Esophagus muscularis mucosa (tissue), 4 donors: ENCODE results near the gene SPATA6L. TPM values are rescaled to one million over a fixed set of nuclear protein-coding genes. Genes with fewer than 3 reads are reported as not detected.

Experiments used
- DNase-seq: peaks from one replicate; pipeline ENCODE4 v3.0.0-alpha.2; 2017; ENCODE audit errors: extremely low spot score
- H3K27ac ChIP-seq, 4 donors: fragments of 200-600 bp; sonication (generic); replicated peaks in 1 of 4; 1 replicate in 3 of 4; 2 replicates in 1 of 4; pipeline ENCODE4 v1.5.1; 2016 to 2019; ENCODE audit warnings: mild to moderate bottlenecking in 1 of 4
- H3K27me3 ChIP-seq, 4 donors: fragments of 200-600 bp; sonication (generic); one replicate each; pipeline versions ENCODE4 v1.5.1 to v1.6.0; 2016 to 2019
- H3K36me3 ChIP-seq, 4 donors: fragments of 200-600 bp; sonication (generic); one replicate each; pipeline ENCODE4 v1.5.1; 2016 to 2019
- H3K4me1 ChIP-seq, 4 donors: fragments of 200-600 bp; sonication (generic); one replicate each; pipeline ENCODE4 v1.5.1; 2016 to 2019
- H3K4me3 ChIP-seq, 4 donors: fragments of 200-600 bp; sonication (generic); 1 replicate in 2 of 4; 2 replicates in 2 of 4; pipeline ENCODE4 v1.5.1; 2016 to 2019; ENCODE audit warnings: mild to moderate bottlenecking in 4 of 4, moderate library complexity in 1 of 4
- H3K9me3 ChIP-seq, 4 donors: fragments of 200-600 bp; sonication (generic); 1 replicate in 3 of 4; 2 replicates in 1 of 4; pipeline ENCODE4 v1.5.1; 2016 to 2019
- CTCF ChIP-seq, 3 experiments: fragments of 200-600 bp in 2 of 3; fragments of 450-650 bp in 1 of 3; sonication (generic) in 2 of 3; IDR thresholded peaks; one replicate each; pipeline ENCODE4 v1.5.1; 2017 to 2019; ENCODE audit warnings: antibody characterized with exemption in 3 of 3, mild to moderate bottlenecking in 2 of 3, moderate library complexity in 1 of 3
- EP300 ChIP-seq: sonication (generic); formaldehyde crosslinking; IDR thresholded peaks from one replicate; pipeline ENCODE4 v1.6.1; 2017; ENCODE audit warnings: antibody characterized with exemption
- POLR2A ChIP-seq: fragments of 450-650 bp; IDR thresholded peaks from one replicate; pipeline ENCODE4 v1.6.1; 2017; ENCODE audit warnings: antibody characterized with exemption, moderate library complexity, mild to moderate bottlenecking, low read depth
- POLR2AphosphoS5 ChIP-seq, 2 donors: sonication (generic); formaldehyde crosslinking; IDR thresholded peaks; one replicate each; pipeline ENCODE4 v1.6.1; 2017; ENCODE audit warnings: antibody characterized with exemption in 2 of 2
- WGBS: methylation state at CpG from one replicate; pipeline ENCODE4 v1.1.5; 2018; 5-methylcytosine and 5-hydroxymethylcytosine counted together
- intact Hi-C: fragments of 100-400 bp; cut with DNase I; formaldehyde crosslinking; loops from one replicate; pipeline ENCODE4 v1.15.1; 2023
- total RNA-seq, 4 donors: library from RNA; depleted of rRNA; stranded (reverse); fragments of >200 nt; gene quantifications; one replicate each; pipeline versions ENCODE4 v1.1.0 to v1.2.1, GENCODE V29; 2016

SPATA6L gene
- total RNA-seq, 4 donors from 2014 or later, result 0.23 to 1.7 (median 1.1) TPM

GRCh38 chr9:4671737-4672136, 5.5 kb upstream of the SPATA6L start:
- Histone ChIP-seq H3K27ac (no peak overlapping the region), H3K4me3 (no peak overlapping the region), H3K4me1 (peaks cover 0 to 5% (median 4%) of the 10 kb centered on the region in 4 donors), H3K9me3 (no peaks in the 10 kb centered on the region), H3K36me3 (no peaks in the 10 kb centered on the region), H3K27me3 (no peaks in the 10 kb centered on the region)
- DNase-seq, result no peak
- intact Hi-C loops, result no loop called here
- TF ChIP-seq CTCF (IDR thresholded peaks at IDR 0.05), result no peak
- TF ChIP-seq POLR2AphosphoS5 (IDR thresholded peaks at IDR 0.05), result no peak
- no peak for TF ChIP-seq EP300
- TF ChIP-seq POLR2A, result no peak
- 94% methylated on average over 1 of the region's 1 CpG for WGBS

- no peak for DNase-seq
- WGBS, result 81% methylated on average over 3 of the region's 3 CpGs
- Histone ChIP-seq H3K4me3 (no peak overlapping the region), H3K27ac (no peak overlapping the region), H3K36me3 (no peaks in the 10 kb centered on the region), H3K4me1 (peaks cover 0 to 15% (median 14%) of the 10 kb centered on the region in 4 donors), H3K9me3 (no peaks in the 10 kb centered on the region), H3K27me3 (no peaks in the 10 kb centered on the region)
- intact Hi-C loops, result no loop called here
- no peak for TF ChIP-seq EP300
- no peak for TF ChIP-seq CTCF (IDR thresholded peaks at IDR 0.05)
- no peak for TF ChIP-seq POLR2AphosphoS5 (IDR thresholded peaks at IDR 0.05)
- TF ChIP-seq POLR2A, result no peak
Observed at GRCh38 chr9:4670591-4670990, 4.3 kb upstream of the SPATA6L start.

GRCh38 chr9:4669890-4670289, 3.6 kb upstream of the SPATA6L start:
- TF ChIP-seq POLR2A, result no peak
- TF ChIP-seq POLR2AphosphoS5 (IDR thresholded peaks at IDR 0.05), result no peak
- no peak for TF ChIP-seq CTCF (IDR thresholded peaks at IDR 0.05)
- TF ChIP-seq EP300, result no peak
- intact Hi-C loops, result loop anchor here (10.0 kb wide), 1 partner anchor 315 kb away; the partner anchor contains the start of gene JAK2
- H3K4me1 ChIP-seq, result peaks cover 1 to 21% (median 20%) of the 10 kb centered on the region in 4 donors
- no peak for DNase-seq
- H3K36me3 ChIP-seq, result no peaks in the 10 kb centered on the region
- no peaks in the 10 kb centered on the region for H3K9me3 ChIP-seq
- no peaks in the 10 kb centered on the region for H3K27me3 ChIP-seq
- H3K27ac ChIP-seq, result no peak overlapping the region
- no peak overlapping the region for H3K4me3 ChIP-seq

GRCh38 chr9:4668604-4669003, 2.3 kb upstream of the SPATA6L start:
- no peaks in the 10 kb centered on the region for H3K36me3 ChIP-seq
- peaks cover 5 to 34% (median 32%) of the 10 kb centered on the region in 4 donors for H3K4me1 ChIP-seq
- H3K27ac ChIP-seq, result no peak overlapping the region
- H3K4me3 ChIP-seq, result no peak overlapping the region
- H3K27me3 ChIP-seq, result no peaks in the 10 kb centered on the region
- intact Hi-C loops, result loop anchor here (10.0 kb wide), 1 partner anchor 316 kb away; the partner anchor contains the start of gene JAK2
- TF ChIP-seq EP300 (no peak), CTCF (IDR thresholded peaks at IDR 0.05) (no peak), POLR2AphosphoS5 (IDR thresholded peaks at IDR 0.05) (no peak), POLR2A (no peak)
- WGBS, result 88% methylated on average over 2 of the region's 2 CpGs
- no peak for DNase-seq
- H3K9me3 ChIP-seq, result no peaks in the 10 kb centered on the region

- 73% methylated on average over 1 of the region's 1 CpG for WGBS
- TF ChIP-seq POLR2A (no peak), CTCF (IDR thresholded peaks at IDR 0.05) (no peak), EP300 (no peak), POLR2AphosphoS5 (IDR thresholded peaks at IDR 0.05) (no peak)
Observed at GRCh38 chr9:4667681-4668080, 1.4 kb upstream of the SPATA6L start.

More at GRCh38 chr9:4667681-4668080, 1.4 kb upstream of the SPATA6L start:
- Histone ChIP-seq H3K9me3 (no peaks in the 10 kb centered on the region), H3K36me3 (no peaks in the 10 kb centered on the region), H3K4me3 (no peak overlapping the region), H3K27me3 (no peaks in the 10 kb centered on the region), H3K4me1 (peaks cover 14 to 43% (median 41%) of the 10 kb centered on the region in 4 donors), H3K27ac (no peak overlapping the region)
- intact Hi-C loops, result loop anchor here (10.0 kb wide), 1 partner anchor 317 kb away; the partner anchor contains the start of gene JAK2
- DNase-seq, result no peak
